ENCODE data around the gene CHPF.

The CHPF gene

DNA sequence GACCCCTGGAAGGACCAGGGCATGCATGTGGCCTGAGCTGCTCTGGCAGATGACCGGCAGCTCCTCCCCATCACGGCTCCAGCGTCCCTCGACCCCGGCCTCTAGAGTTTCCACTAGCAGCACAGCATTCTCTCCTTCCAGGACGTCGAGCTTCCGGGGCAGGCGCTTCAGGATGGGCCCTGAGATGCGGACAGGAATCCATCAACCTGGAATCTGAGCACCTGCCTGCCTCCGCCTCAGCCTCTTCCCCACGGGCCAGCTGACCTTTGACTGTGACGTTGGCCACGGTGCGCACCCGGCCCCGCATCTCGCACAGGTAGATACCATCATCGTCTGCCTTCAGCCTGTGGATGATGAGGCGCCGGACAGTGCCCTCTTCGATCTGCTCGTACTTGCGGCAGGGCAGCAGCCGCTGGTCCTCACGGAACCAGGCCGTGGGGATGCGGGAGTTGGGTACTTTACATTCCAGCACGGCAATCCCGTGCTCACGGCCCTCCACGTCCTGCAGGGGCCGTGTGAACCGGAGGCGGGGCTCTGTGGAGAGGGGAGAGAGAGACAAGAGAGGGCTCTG, 24.3 kb upstream of the CHPF start:
- DNase-seq (ENCODE audit: low spot score) = no peak

DNA sequence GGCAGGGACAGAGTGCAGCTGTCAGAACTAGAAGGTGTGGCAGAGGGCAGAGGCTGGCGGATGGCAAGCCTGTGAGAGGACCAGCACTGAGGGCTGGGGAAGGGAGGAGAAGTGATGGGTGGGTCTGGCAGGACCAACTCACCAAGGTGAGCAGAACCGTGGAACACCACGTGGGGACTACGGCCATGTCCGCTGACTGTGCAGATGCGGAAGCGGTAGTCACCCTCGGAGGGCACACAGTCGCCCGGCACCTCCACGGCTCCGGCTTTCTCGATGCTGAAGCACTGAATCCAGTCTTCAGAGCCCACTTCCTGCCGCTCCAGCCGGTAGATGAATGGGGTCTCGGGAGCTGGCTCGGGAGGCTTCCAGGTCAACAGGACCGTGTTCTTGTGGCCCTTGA, 23.5 kb upstream of the CHPF start:
- no peak for DNase-seq (ENCODE audit: low spot score)

DNA sequence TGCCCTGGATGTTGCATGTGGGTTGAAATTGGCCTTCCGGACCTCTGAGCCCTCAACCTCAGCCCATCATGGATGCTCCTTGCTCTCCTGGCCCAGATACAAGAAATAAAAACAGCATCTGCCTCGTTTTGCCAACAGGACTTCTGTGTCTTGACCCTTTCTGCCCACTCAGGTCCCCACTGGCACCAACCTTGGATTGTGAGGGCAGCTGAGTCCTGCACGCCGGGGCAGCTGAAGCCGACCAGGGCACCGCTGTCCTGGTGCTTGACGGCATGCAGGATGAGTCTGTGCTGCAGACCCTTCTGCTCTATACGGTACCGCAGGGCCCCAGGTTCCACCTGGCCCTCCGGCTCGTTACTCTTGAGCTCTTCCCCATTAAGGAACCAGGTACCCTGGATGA, 23.0 kb upstream of the CHPF start:
- DNase-seq (ENCODE audit: low spot score) = no peak

DNA sequence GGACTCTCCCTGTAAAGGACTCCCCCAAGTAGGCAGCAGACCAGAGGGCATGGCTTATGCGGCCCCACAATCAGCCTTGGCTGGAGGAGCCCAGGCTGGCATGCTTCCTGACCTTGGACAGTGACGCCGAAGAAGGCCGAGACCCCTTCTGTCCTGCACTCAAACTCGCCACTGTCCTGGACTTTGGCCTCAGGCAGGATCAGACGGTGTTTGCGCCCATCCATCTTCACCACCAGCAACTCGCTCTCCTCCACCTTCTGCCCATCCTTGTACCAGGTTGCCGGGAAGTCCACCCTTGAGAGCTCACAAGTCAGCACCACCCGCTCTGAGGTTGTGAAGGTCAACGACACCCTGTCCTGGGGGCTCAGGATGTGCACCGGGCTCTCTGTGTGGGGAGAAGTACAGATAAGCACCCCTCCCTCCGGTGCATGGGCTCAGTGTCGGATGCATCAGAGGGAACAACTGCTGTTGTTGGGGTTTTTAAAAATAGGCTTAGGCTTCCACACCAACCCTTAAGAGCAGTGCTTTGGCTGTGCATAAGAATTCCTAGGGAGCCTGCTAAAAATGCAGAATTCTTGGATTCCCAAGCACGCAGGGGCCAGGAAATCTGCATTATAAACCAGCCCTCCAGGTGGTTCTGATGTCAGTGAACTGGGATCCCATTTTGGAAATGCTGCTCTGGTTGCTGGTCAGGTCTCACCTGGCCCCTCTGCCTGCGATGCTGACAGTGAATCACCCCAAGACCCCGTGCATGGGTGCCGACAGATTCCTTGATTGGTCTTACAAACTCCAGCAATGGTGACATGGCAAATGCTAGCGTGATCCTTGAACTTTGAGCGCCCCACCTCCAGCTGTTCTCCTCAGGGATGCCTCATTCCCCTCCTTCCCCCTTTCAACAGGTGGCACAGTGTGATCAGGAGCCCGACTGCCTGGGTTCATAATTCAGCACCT, 21.8 kb upstream of the CHPF start:
- DNase-seq (ENCODE audit: low spot score) = no peak

DNA sequence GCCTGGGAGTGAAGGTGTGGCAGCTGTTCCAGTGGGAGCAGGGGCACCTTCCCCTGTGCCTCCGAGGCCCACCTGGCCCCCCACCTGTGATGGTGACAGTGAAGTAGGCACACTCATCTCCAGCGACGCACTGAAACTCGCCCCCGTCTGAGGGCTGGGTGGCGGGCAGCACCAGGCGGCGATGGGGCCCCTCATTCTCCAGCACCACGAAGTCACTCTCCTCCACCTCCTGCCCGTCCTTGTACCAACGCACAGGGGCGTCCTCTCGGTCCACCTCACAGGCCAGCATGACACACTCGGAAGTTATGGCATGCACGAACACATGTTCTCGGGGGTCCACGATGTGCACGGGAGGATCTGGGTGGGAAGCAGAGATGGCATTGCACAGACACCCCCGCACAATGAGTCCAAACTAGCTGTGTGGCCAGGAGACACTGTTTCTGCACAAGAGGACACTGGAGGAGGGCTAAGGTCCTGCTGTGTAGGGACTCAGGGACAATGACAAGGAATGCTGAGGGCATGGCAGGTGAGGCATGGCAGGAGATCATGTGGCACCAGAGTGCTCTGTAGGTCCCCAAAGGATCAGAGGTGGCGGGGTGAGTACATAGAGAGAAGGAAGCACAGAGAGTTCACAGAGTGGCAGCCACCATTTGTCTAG, 19.8 kb upstream of the CHPF start:
- DNase-seq (ENCODE audit: low spot score) = no peak

DNA sequence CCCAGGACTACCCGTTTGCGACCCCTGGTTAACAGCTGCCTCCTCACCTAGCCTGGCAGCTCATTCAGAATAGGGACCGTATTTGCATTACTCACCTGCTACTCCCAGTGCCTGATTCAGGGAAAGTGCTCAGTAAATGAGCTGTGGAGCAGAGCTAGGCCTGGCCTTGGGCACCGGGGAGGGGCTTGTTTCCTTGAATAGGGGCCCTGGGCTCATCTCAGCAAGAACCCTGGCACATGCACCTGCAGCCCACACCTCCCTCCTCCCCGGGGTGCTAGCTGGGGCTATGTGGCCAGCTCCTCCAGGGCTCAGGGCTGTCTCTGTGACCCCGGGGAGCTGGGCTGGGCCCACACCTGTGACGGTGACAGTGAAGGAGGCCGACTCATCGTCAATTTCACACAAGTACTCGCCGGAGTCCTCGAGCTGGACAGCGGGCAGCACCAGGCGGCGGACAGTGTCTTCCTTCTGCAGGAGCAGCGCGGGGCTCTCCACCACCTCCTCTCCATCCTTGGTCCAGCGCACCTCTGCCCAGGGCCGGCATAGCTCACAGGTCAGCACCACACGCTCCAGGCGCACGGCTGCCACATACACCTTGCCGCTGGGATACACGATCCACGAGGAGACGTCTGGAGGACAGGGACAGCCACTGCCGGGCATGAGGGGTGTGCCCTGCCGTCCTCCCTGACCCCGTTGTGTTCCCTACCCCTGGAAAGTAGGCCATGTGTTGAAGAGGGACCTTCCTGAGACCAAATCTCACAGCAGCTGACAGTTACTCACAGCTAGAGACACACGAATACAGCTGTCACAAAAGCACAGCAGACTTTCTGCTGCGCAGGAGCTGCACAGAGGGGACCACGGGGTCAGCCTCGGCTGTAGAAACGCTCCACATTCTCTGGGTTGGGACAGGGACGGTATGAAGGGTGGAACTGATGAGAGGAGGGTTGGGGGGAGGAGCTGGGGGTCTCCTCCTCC, 18.7 kb upstream of the CHPF start:
- no peak for DNase-seq (ENCODE audit: low spot score)

DNA sequence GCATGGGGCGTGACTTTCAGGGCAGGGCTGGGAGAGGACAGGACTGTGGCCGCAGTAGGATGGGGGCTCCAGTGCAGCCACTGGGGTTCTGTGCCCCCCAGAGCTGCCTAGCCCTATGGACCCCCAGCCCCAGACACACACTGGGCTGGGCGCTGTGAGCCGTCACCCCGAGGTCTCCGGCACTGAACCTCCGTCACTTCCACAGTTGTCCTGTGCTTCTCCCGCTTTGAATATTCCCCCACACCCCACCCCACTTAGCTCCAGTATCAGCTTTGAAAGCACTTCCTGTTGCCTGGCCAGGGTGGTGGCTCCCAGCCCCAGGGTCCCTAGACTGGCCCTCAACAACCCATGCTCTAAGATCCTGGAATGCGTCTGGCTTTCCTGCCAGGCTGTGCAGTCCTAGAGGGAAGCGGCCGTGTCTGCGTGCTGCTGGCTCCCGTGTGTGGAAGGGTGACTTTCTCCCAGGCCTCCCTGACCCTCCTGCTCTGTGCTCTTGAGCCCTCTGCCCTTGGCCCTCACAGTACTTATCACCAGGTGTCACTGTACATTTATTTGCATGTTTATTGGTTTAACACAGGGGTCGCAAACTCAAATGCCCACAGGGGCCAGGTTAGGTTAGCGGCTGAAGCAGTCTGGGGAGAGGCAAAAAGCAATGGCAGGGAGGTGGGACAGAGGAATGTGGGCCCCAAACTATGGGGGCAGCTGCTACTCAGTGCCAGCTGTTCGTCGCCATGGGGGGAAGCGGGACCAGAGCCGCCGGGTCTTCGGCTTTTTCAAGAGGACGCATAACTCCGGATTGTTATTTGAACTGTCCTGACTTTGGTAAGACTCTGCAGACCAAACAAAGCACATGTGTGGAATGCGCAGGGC, 17.8 kb upstream of the CHPF start:
- no peak for DNase-seq (ENCODE audit: low spot score)

DNA sequence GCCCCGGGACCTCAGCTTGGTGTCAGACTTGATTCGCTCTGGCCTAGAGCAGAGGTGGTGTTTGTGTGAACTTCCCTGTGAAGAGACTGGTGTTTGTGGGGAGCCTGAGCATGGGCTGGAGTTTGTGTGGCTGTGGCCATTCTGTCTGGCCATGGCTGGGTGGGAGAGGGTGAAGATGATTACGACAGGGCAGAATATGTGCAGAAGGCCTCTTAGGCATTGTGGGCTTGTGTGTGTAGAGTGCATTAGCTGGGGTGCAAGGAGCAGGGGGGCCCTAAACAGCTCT, 17.2 kb upstream of the CHPF start:
- no peak for DNase-seq (ENCODE audit: low spot score)

DNA sequence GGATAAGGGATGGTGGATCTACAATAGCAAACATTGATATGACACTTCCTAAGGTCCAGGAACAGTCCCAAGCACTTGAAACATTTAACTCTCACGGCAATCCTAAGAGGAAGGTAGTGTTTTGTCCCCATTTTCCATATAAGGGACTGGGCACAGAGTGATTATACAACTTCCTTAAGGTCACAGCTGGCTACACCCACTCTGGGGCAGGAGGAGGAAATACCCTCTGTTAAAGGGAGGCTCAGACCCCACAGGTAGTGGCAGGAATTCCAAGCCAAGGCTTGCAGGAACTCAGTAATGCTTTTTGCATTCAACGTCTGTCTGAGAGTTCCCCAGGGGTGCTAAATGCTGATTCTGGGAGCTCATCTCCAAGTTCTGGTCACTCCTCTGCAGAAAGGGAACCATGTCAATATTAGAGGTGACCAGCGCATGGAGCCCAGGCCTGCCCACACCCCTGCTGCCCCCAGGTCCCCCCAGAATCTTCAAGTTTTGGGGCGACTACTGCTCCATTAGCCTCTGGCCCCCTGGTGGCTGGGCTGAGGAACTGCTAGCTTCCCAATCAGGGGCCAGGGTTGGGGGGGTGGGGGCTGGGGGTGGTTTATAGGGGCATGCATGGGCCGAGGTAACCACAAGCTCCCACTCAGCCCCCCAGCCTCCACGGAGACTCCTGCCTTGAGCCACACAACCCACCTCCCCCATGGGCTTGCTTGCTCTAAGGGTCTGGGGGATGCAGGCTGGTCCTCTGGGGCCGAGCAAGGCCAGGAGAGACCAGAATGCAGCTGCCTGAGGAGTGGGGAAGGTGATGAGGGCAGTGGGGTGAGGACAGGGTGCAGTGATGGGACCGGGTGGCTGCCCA, 16.7 kb upstream of the CHPF start:
- no peak for DNase-seq (ENCODE audit: low spot score)

DNA sequence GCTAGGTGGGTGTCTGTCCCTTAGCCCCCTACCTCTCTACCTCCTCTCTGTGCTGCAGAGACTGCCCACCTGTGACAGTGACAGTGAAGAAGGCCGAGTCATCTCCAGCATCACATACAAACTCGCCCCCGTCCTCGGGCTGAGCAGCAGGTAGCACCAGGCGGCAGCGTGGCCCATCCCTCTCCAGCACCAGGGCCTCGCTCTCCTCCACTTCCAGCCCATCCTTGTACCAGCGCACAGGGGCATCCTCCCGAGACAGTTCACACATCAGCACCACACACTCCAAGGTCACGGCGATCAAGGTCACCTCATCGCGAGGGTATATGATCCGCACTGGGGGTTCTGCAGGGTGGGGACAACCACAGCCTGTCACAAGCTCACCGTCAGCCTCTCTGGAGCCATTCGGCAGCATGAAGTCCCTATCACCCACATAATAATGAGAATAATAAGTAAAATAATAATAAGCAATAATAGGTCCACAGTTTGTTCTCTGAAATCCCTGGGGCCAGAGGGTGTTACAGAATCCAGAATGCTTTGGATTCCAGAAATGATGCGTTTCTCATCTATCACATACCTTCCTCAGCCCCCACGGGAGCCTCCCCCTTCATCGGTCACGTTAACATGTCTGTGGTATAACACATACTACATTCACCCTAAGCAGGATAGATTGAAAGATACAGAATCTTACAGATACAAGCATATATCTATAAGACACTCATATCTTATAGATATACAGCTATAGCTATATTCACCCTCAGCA, 15.7 kb upstream of the CHPF start:
- no peak for DNase-seq (ENCODE audit: low spot score)

DNA sequence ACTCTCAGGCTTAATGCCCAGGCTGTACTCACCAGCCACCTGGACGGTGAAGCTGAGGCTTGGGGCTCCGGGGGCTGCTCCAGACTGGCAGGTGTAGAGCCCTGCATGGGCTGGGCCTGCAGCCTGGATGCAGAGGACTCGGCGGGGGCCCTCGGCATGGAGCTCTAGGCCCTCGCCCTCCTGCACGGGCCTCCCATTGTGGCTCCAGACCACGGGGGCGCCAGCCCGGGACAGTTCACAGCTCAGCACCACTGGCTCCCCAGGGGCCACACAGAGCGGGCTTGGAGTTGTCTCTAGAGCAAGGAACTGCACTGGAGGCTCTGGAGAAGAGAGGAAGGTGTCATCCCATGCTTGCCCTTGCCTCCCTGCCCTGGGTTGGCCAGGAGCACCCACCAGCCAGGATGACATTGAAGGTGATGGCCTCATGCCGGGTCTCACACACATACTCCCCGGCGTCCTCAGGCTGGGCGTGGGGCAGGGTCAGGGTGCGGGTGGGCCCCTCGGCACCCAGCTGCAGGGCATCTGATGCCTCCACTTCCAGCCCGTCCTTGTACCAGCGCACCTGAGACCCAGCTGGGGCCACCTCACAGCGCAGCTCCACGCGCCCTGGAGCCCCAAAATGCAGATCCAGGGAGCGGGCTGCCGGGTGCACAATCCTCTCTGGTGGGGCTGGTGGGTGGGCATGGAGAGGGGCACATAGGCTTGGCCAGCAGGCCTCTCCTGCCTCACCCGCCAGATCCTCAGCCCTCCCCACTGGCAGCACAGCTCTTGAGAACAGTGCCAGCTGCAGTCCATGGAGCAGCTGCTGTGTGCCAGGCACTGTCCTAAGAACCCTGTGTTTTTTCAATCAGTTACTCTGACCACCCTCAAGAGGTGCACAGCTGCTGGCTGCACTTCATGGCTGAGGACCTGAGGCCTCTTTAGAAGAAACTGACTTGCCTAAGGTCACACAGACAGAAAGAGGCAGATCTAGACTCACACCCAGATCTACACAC, 14.5 kb upstream of the CHPF start:
- no peak for DNase-seq (ENCODE audit: low spot score)

DNA sequence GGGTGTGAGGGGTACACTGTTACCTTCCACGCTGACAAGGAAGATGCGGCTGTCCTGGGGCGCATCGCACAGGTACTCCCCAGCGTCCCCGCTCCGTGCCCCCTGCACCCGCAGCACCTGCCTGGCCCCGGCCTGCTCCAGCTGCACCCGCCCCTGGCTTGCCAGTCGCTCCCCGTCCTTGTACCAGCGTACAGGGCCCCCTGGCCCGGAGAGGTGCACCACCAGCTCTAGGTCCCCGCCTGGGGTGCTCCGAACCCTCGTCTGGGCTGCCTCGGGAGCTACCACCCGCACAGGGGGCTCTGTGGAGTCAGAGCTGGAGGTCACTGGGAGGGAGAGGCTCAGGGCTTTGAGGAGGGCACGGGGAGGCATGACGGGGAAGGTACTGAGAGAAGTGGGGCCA, 13.7 kb upstream of the CHPF start:
- no peak for DNase-seq (ENCODE audit: low spot score)

DNA sequence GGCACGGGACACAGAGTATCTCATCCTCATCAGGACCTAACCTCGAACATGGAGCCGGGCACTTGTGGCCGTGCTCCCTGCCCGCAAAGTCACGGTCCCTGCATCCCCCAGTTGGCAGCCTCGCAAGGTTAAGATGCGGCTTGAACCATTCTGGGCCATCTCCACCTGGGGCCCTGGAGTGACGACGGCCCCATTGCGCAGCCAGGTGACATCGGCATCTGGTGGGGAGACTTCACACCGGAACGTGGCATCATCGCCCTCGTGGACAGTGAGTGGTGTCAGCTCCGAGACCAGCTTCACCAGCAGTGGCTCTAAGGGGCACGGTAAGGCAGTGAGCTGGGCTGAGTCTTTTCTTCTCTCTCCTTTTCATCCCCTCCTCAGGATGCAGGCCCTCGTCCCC, 12.8 kb upstream of the CHPF start:
- DNase-seq (ENCODE audit: low spot score) = no peak

DNA sequence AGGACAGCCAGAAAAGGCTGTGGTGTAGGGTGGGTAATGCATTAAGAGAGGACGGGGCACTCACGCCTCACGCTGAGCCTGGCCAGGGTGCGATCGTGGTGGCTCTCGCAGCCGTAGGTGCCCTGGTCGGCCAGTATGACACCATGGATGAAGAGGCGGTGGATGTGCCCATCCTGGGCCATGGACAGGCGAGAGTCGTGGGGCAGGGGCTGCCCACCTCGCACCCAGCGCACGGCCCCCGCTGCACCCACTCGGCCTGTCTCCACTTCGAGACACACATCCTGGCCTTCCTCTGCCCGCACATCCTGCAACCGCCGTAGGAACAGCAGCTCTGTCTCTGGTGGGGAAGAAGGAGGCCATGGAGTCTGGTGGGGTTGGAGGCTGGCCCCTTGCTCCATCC, 12.3 kb upstream of the CHPF start:
- DNase-seq (ENCODE audit: low spot score) = no peak

DNA sequence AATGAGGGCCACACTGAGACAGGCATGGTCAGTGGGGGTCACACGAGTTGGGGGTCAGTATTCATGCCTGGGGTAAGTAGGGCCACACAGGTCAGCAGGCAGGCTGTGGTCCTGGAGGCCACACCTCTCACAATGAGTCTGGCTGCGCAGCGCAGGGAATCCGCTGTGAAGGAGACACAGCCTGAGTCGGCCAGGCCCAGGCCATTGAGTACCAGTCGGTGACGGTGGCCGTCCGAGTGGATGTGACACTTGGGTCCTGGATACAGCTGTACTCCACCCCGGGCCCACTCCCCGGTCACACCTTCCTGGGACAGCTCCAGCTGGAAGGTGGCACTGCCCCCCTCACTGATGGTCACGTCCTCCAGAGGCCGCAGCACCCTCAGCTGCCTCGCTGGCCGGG, 10.7 kb upstream of the CHPF start:
- DNase-seq (ENCODE audit: low spot score) = no peak

DNA sequence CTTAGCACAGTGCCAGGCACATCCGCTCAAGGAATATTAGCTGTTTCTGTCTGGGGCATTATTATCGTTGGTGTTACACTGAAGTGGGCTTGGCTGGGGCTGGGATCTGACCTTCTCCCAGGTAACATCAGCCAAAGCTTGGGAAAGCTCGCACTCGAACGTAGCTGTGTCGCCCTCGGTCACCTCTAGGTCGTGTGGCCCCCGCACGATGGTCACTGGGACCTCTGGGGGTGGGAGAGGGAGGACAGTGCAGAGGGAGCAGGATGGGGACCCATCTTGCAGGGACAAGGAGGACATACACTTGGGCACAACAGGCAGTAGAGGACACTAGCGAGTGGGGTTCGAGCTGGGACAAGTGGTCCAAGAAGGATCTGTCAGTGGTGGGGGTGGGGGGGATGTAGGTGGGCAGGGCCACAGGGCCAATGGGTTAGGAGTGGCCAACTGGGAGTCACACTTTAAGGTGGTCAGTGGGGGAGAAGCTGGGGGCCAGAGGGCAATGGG, 9.9 kb upstream of the CHPF start:
- DNase-seq (ENCODE audit: low spot score) = no peak

DNA sequence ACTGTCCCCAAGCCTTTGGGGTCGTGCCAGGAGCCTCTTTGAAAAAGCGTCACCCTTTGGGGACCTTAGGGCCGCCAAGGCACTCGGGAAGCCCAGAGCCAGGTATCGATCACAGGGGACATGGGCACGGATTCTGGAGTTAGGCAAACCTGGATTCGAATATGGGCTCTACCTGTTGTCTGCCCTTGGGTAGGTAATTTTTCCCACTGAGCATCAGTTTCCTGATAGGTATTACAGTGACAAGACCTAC, 9.5 kb upstream of the CHPF start:
- DNase-seq (ENCODE audit: low spot score) = no peak

All from SK-N-DZ (cell line).